ENCODE measurements around the gene SDK2. TPM values are rescaled to one million over a fixed set of nuclear protein-coding genes. Genes with fewer than 3 reads are reported as not detected.

SDK2 gene
- total and polyA plus RNA-seq, 2 of the 8 experiments (the other 6 are each of a cell fraction or from before 2014, with no cell fraction given) = 3.9 to 4.1 TPM

GRCh38 chr17:73389411-73389810, 254.8 kb downstream of the SDK2 start (continued):
- no peak for TF ChIP-seq E2F6 (IDR thresholded peaks at IDR 0.05)

GRCh38 chr17:73388578-73388905, 255.7 kb downstream of the SDK2 start:
- Histone ChIP-seq H4K20me1 (replicated peaks in 1 of 2; ENCODE audit: control insufficient read depth in 1 of 2, insufficient read depth in 2 of 2, low read length in 2 of 2) (peaks cover 0 to 1% of the 10 kb centered on the region in 2 experiments), H4K5ac (ENCODE audit: insufficient read length, low read depth, low read length) (no peak overlapping the region), H2BK15ac (ENCODE audit: low read length) (no peak overlapping the region), H3K9me3 (ENCODE audit: insufficient read depth in 2 of 2, low read depth in 1 of 2, low read length in 1 of 2) (no peaks in the 10 kb centered on the region), H3K4me2 (ENCODE audit: insufficient read depth in 1 of 2, low read depth in 2 of 2, low read length in 2 of 2) (no peak overlapping the region), H3K4me3 (ENCODE audit: extremely low read depth in 1 of 4, insufficient read depth in 2 of 4, low read depth in 3 of 4, low read length in 4 of 4) (no peak overlapping the region), H2BK20ac (ENCODE audit: low read length) (no peak overlapping the region), H3K23me2 (ENCODE audit: low read depth, low read length) (no peaks in the 10 kb centered on the region), H2BK12ac (ENCODE audit: low read depth, low read length) (no peak overlapping the region), H2BK5ac (ENCODE audit: low read depth, low read length) (no peak overlapping the region), H4K8ac (ENCODE audit: extremely low read depth, insufficient read depth, low read length) (no peak overlapping the region), H3K23ac (ENCODE audit: insufficient read length) (no peak overlapping the region), H3K27ac (ENCODE audit: low read depth, low read length) (no peak overlapping the region), H3K56ac (replicated peaks; ENCODE audit: insufficient read length, low read depth, low read length) (no peak overlapping the region), H3K14ac (ENCODE audit: insufficient read length) (no peak overlapping the region), H3K36me3 (ENCODE audit: control insufficient read depth in 2 of 4, insufficient read depth in 4 of 4, low read length in 3 of 4) (peaks cover 0 to 7% (median 0%) of the 10 kb centered on the region in 4 experiments; a peak in 3 of 8 replicates), H3K27me3 (replicated peaks in 1 of 4; ENCODE audit: control insufficient read depth in 3 of 4, extremely low read depth in 1 of 4, insufficient read depth in 3 of 4, low read length in 3 of 4) (no peaks in the 10 kb centered on the region), H4K91ac (replicated peaks; ENCODE audit: insufficient read length, low read length) (no peak overlapping the region), H3K79me2 (ENCODE audit: control insufficient read depth in 1 of 2, insufficient read depth in 2 of 2, low read length in 2 of 2) (no peaks in the 10 kb centered on the region), H2AK5ac (ENCODE audit: low read depth, low read length) (no peak overlapping the region), H2BK120ac (replicated peaks; ENCODE audit: low read depth, low read length) (no peak overlapping the region), H2AFZ (ENCODE audit: low read length) (no peak overlapping the region), H3K18ac (ENCODE audit: extremely low read depth, low read length) (no peak overlapping the region), H3K9ac (replicated peaks in 1 of 4; ENCODE audit: extremely low read depth in 1 of 4, low read depth in 3 of 4, low read length in 3 of 4) (no peak overlapping the region), H3K4ac (replicated peaks; ENCODE audit: insufficient read length, low read depth, low read length) (no peak overlapping the region), H3K79me1 (ENCODE audit: low read depth, low read length) (no peaks in the 10 kb centered on the region), H3K4me1 (replicated peaks in 1 of 4; ENCODE audit: control insufficient read depth in 3 of 4, insufficient read depth in 4 of 4, low read length in 3 of 4) (no peaks in the 10 kb centered on the region; a peak in 2 of 7 replicates)
- ChIA-PET POLR2A (ENCODE audit: partially characterized antibody) (no interaction called here), CTCF (ENCODE audit: partially characterized antibody) (no interaction called here)
- FAIRE-seq = no peak
- no peak for DNase-seq (ENCODE audit: low read depth in 1 of 2, low spot score in 2 of 2)
- no peak for TF ChIP-seq CREB1 (IDR thresholded peaks at IDR 0.05)
- no peak for TF ChIP-seq SP2 (IDR thresholded peaks at IDR 0.05; ENCODE audit: low read length)
- no peak for TF ChIP-seq EP300 (IDR thresholded peaks at IDR 0.05; ENCODE audit: borderline replicate concordance in 1 of 2, low read depth in 2 of 2, low read length in 2 of 2)
- no peak for TF ChIP-seq JUND (IDR thresholded peaks at IDR 0.05; ENCODE audit: low read length)
- TF ChIP-seq BCL11A (IDR thresholded peaks at IDR 0.05; ENCODE audit: low read depth in 2 of 2, low read length in 2 of 2) = no peak
- no peak for TF ChIP-seq USF2 (IDR thresholded peaks at IDR 0.05; ENCODE audit: low read length)
- no peak for TF ChIP-seq TEAD4 (IDR thresholded peaks at IDR 0.05; ENCODE audit: low read depth, low read length)
- no peak for TF ChIP-seq NANOG (IDR thresholded peaks at IDR 0.05; ENCODE audit: insufficient read depth, low read depth, low read length, poor library complexity, severe bottlenecking)
- no peak for TF ChIP-seq SIX5 (IDR thresholded peaks at IDR 0.05; ENCODE audit: low read depth, low read length)
- no peak for TF ChIP-seq TBP (IDR thresholded peaks at IDR 0.05; ENCODE audit: low read depth, low read length)
- TF ChIP-seq MAFK (IDR thresholded peaks at IDR 0.05; ENCODE audit: low read depth, low read length) = no peak
